Measurements from ENCODE around the gene ADAMTS14.

- no peak for TF ChIP-seq E2F1 (CRISPR knock-in tag; IDR thresholded peaks at IDR 0.05)
- no peak for TF ChIP-seq SP1 (CRISPR knock-in tag; conservative IDR thresholded peaks at IDR 0.05)
- no peak for TF ChIP-seq CTCF (IDR thresholded peaks at IDR 0.05)
- no peak for TF ChIP-seq ZBTB43 (CRISPR knock-in tag; IDR thresholded peaks at IDR 0.05)
- TF ChIP-seq ARID4B (CRISPR knock-in tag; IDR thresholded peaks at IDR 0.05; ENCODE audit: borderline replicate concordance), result no peak
- TF ChIP-seq ATF1 (CRISPR knock-in tag; IDR thresholded peaks at IDR 0.05), result no peak
- TF ChIP-seq MAX (CRISPR knock-in tag; IDR thresholded peaks at IDR 0.05), result no peak
- no peak for TF ChIP-seq CREM (CRISPR knock-in tag; IDR thresholded peaks at IDR 0.05)
- TF ChIP-seq ERG (CRISPR knock-in tag; IDR thresholded peaks at IDR 0.05), result no peak
- TF ChIP-seq OVOL2 (CRISPR knock-in tag; IDR thresholded peaks at IDR 0.05; ENCODE audit: borderline replicate concordance), result no peak
- no peak for TF ChIP-seq CREB1 (CRISPR knock-in tag; IDR thresholded peaks at IDR 0.05)
- TF ChIP-seq ZNF219 (CRISPR knock-in tag; IDR thresholded peaks at IDR 0.05; ENCODE audit: borderline replicate concordance), result no peak
- no peak for TF ChIP-seq IRF1 (CRISPR knock-in tag; IDR thresholded peaks at IDR 0.05)
These were observed 71.6 kb downstream of the ADAMTS14 start for GRCh38 chr10:70743879-70744278.

Data from WTC11 (cell line).